Vagina (tissue), 2 donors: Measurements from ENCODE around the gene LCLAT1.

Experiments used
- CTCF ChIP-seq, 3 experiments: fragments of 450-650 bp in 2 of 3; fragments of 200-600 bp in 1 of 3; sonication (generic) in 1 of 3; IDR thresholded peaks; one replicate each; pipeline ENCODE4 v1.5.1; 2017 to 2019; ENCODE audit warnings: antibody characterized with exemption in 3 of 3, mild to moderate bottlenecking in 2 of 3, moderate library complexity in 2 of 3
- POLR2A ChIP-seq, 2 donors: fragments of 450-650 bp; IDR thresholded peaks; one replicate each; pipeline ENCODE4 v1.6.1; 2017; ENCODE audit warnings: antibody characterized with exemption in 2 of 2, mild to moderate bottlenecking in 2 of 2, moderate library complexity in 2 of 2
- POLR2AphosphoS5 ChIP-seq, 2 donors: sonication (generic); formaldehyde crosslinking; IDR thresholded peaks; one replicate each; pipeline ENCODE4 v1.9.0; 2017; ENCODE audit warnings: antibody characterized with exemption in 2 of 2, mild to moderate bottlenecking in 2 of 2, low read depth in 1 of 2; ENCODE audit not compliant: insufficient read depth in 1 of 2

- no peak for TF ChIP-seq CTCF (IDR thresholded peaks at IDR 0.05)
- no peak for TF ChIP-seq POLR2A (IDR thresholded peaks at IDR 0.05)
- no peak for TF ChIP-seq POLR2AphosphoS5 (IDR thresholded peaks at IDR 0.05; ENCODE audit: insufficient read depth in 1 of 2, low read depth in 1 of 2)
Measured at GRCh38 chr2:30481323-30481800, 34.3 kb downstream of the LCLAT1 start.
